ENCODE measurements around the gene USP12. TPM values are rescaled to one million over a fixed set of nuclear protein-coding genes. Genes with fewer than 3 reads are reported as not detected.
A peak's percentile ranks its signal among the peaks of the same experiment; 100 is the strongest.

The USP12 gene
- total RNA-seq, 1 donor from 2014 or later, result 19.7 TPM

GRCh38 chr13:27174766-27175455, 3.3 kb upstream of the USP12 start:
- no peak overlapping the region for H2AFZ ChIP-seq (replicated peaks)
- Mint-ChIP-seq H3K4me1 (peaks cover 14% of the 10 kb centered on the region), H3K36me3 (no peaks in the 10 kb centered on the region), H3K27me3 (ENCODE audit: insufficient read depth, low read depth) (no peaks in the 10 kb centered on the region), H3K4me3 (no peak overlapping the region), H3K9me3 (no peaks in the 10 kb centered on the region), H3K27ac (no peak overlapping the region)
- H3K4me3 ChIP-seq, result no peak overlapping the region
- H3K27me3 ChIP-seq, result no peaks in the 10 kb centered on the region
- no peaks in the 10 kb centered on the region for H3K9me3 ChIP-seq (ENCODE audit: low read depth)
- no peak overlapping the region for H3K4me2 ChIP-seq
- H3K4me1 ChIP-seq, result no peaks in the 10 kb centered on the region
- H3K79me2 ChIP-seq (ENCODE audit: low read depth), result peaks cover 11% of the 10 kb centered on the region
- no peak overlapping the region for H3K9ac ChIP-seq
- DNase-seq (ENCODE audit: low spot score), result no peak
- H3F3A ChIP-seq (ENCODE audit: low read depth), result peaks cover 13% of the 10 kb centered on the region
- TF ChIP-seq CTCF (IDR thresholded peaks at IDR 0.05) (no peak), EZH2phosphoT487 (IDR thresholded peaks at IDR 0.05) (no peak), EZH2 (IDR thresholded peaks at IDR 0.05) (no peak)
- H4K20me1 ChIP-seq (ENCODE audit: low read depth), result peaks cover 9% of the 10 kb centered on the region
- no peak overlapping the region for H3K27ac ChIP-seq
- no peaks in the 10 kb centered on the region for H3K36me3 ChIP-seq

GRCh38 chr13:27172495-27172842, 858 bp upstream of the USP12 start:
- no peaks in the 10 kb centered on the region for H3K36me3 Mint-ChIP-seq
- no peak for TF ChIP-seq CTCF (IDR thresholded peaks at IDR 0.05)
- no peak for TF ChIP-seq EZH2 (IDR thresholded peaks at IDR 0.05)
- no peak for TF ChIP-seq EZH2phosphoT487 (IDR thresholded peaks at IDR 0.05)
- no peaks in the 10 kb centered on the region for H3K9me3 ChIP-seq (ENCODE audit: low read depth)
- peaks cover 33% of the 10 kb centered on the region for H4K20me1 ChIP-seq (ENCODE audit: low read depth)
- peaks cover 36% of the 10 kb centered on the region for H3K79me2 ChIP-seq (ENCODE audit: low read depth)
- no peak overlapping the region for H3K9ac ChIP-seq
- peak overlapping the region; percentile 93 for H3K4me3 ChIP-seq
- peak overlapping the region; percentile 53 for H2AFZ ChIP-seq (replicated peaks)
- H3K27me3 Mint-ChIP-seq (ENCODE audit: insufficient read depth, low read depth), result peaks cover 2% of the 10 kb centered on the region
- DNase-seq (ENCODE audit: low spot score), result no peak
- no peaks in the 10 kb centered on the region for H3K4me1 ChIP-seq
- H3K27ac Mint-ChIP-seq, result peak overlapping the region; percentile 42
- peak overlapping the region; percentile 68 for H3K4me2 ChIP-seq
- no peak overlapping the region for H3K27ac ChIP-seq
- H3K27me3 ChIP-seq, result no peaks in the 10 kb centered on the region
- no peaks in the 10 kb centered on the region for H3K36me3 ChIP-seq
- H3K4me3 Mint-ChIP-seq, result peak overlapping the region; percentile 89
- peaks cover 13% of the 10 kb centered on the region for H3F3A ChIP-seq (ENCODE audit: low read depth)
- H3K9me3 Mint-ChIP-seq, result no peaks in the 10 kb centered on the region
- peaks cover 31% of the 10 kb centered on the region for H3K4me1 Mint-ChIP-seq

- H3K9me3 Mint-ChIP-seq, result no peaks in the 10 kb centered on the region
- peaks cover 38% of the 10 kb centered on the region for H4K20me1 ChIP-seq (ENCODE audit: low read depth)
- H3K36me3 ChIP-seq, result no peaks in the 10 kb centered on the region
- H3K27ac ChIP-seq, result no peak overlapping the region
- H3K4me1 ChIP-seq, result no peaks in the 10 kb centered on the region
- H3K27ac Mint-ChIP-seq, result peak overlapping the region; percentile 42
- H3K36me3 Mint-ChIP-seq, result no peaks in the 10 kb centered on the region
- H3K9ac ChIP-seq, result peak overlapping the region; percentile 30
- TF ChIP-seq CTCF (IDR thresholded peaks at IDR 0.05) (peak; percentile 18), EZH2phosphoT487 (IDR thresholded peaks at IDR 0.05) (no peak), EZH2 (IDR thresholded peaks at IDR 0.05) (no peak)
- H3K4me1 Mint-ChIP-seq, result peaks cover 31% of the 10 kb centered on the region
- peak; percentile 96 for DNase-seq (ENCODE audit: low spot score)
- H3K79me2 ChIP-seq (ENCODE audit: low read depth), result peaks cover 41% of the 10 kb centered on the region
- H3K4me3 Mint-ChIP-seq, result peak overlapping the region; percentile 89
- H3K27me3 ChIP-seq, result no peaks in the 10 kb centered on the region
- peaks cover 13% of the 10 kb centered on the region for H3F3A ChIP-seq (ENCODE audit: low read depth)
- peak overlapping the region; percentile 93 for H3K4me3 ChIP-seq
- H2AFZ ChIP-seq (replicated peaks), result peak overlapping the region; percentile 53
- no peaks in the 10 kb centered on the region for H3K9me3 ChIP-seq (ENCODE audit: low read depth)
- H3K4me2 ChIP-seq, result peak overlapping the region; percentile 68
- peaks cover 2% of the 10 kb centered on the region for H3K27me3 Mint-ChIP-seq (ENCODE audit: insufficient read depth, low read depth)
Measured at GRCh38 chr13:27171827-27172494, 350 bp upstream of the USP12 start.
